Astrocyte of the spinal cord (primary cell): Measurements from ENCODE around the gene C4BPA.
A peak's percentile ranks its signal among the peaks of the same experiment; 100 is the strongest.

Experiments
- DNase-seq: peaks from one replicate; pipeline ENCODE4 v3.0.0; 2011; ENCODE audit warnings: low read depth, low spot score
- H3K4me3 ChIP-seq: 2 replicates; pipeline ENCODE4 v1.5.1; 2011; ENCODE audit warnings: low read depth, mild to moderate bottlenecking, low read length, moderate library complexity
- in situ Hi-C: cut with HindIII; loops from 2 replicates; pipeline ENCODE4 v1.10.0; 2017; ENCODE audit warnings: low sequenced_read_pairs
- TF ChIP-seq, protein P1 (sequence below): IDR thresholded peaks from 2 replicates; pipeline ENCODE4 v1.5.1; 2012; ENCODE audit warnings: low read depth, mild to moderate bottlenecking, low read length, inconsistent platforms

C4BPA gene

DNA sequence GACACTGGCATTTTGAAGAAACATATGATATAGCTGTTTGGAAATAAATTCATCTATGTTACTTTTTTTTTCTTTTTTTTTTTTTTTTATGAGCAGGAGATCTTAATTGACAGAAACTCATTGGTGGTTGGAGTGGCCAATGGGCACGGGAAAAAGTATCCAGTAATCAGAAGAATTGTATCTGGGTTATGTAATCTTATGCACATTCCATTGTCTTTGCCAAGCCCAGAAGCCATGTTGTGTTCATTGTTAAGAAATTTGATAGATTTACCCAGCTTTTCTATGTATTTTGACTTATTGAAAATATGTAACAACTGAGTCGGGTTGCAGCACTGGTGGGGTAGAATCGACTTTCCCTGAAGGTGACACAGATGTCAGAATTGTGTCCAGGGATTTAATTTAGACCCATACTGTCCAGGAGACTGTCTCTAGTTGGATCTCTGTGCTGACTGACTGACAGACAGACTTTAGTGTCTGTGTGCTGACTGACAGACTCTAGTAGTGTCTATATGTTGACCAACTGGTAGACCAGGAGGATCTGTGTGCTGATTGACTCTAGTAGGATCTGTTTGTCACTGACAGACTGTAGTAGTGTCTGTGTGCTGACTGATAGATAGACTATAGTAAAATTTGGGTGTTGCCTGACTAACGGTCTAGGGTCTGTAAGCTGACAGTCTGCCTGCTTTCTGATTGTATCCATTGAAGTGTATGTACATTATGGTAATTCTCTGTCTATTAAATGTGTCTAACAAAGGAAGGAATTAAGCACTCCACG, 27.7 kb upstream of the C4BPA start:
- in situ Hi-C loops, result no loop called here
- TF ChIP-seq, protein P1, sequence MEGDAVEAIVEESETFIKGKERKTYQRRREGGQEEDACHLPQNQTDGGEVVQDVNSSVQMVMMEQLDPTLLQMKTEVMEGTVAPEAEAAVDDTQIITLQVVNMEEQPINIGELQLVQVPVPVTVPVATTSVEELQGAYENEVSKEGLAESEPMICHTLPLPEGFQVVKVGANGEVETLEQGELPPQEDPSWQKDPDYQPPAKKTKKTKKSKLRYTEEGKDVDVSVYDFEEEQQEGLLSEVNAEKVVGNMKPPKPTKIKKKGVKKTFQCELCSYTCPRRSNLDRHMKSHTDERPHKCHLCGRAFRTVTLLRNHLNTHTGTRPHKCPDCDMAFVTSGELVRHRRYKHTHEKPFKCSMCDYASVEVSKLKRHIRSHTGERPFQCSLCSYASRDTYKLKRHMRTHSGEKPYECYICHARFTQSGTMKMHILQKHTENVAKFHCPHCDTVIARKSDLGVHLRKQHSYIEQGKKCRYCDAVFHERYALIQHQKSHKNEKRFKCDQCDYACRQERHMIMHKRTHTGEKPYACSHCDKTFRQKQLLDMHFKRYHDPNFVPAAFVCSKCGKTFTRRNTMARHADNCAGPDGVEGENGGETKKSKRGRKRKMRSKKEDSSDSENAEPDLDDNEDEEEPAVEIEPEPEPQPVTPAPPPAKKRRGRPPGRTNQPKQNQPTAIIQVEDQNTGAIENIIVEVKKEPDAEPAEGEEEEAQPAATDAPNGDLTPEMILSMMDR, result no peak
- DNase-seq, result no peak
- no peak overlapping the region for H3K4me3 ChIP-seq

DNA sequence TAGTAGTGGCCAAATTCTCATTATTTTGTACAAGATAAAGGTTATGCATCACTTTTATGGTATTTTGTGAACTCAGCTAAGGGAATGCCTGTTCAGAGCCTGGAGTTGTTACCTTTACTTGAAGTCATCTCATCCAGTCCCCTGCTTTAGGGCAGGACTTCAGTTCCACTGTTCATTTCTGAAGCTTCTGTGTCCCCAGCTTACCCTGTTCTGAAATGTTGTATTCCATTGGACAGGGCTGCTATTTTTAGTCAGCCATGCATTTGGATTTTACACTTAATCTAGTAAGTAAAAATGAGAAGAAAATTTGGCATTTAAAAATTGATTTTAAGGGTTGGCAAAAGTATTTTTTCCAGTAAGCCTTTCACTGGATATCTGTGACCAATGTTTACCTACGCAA, 27.0 kb upstream of the C4BPA start:
- no peak overlapping the region for H3K4me3 ChIP-seq
- no peak for DNase-seq
- in situ Hi-C loops, result no loop called here
- TF ChIP-seq, protein P1, result no peak

DNA sequence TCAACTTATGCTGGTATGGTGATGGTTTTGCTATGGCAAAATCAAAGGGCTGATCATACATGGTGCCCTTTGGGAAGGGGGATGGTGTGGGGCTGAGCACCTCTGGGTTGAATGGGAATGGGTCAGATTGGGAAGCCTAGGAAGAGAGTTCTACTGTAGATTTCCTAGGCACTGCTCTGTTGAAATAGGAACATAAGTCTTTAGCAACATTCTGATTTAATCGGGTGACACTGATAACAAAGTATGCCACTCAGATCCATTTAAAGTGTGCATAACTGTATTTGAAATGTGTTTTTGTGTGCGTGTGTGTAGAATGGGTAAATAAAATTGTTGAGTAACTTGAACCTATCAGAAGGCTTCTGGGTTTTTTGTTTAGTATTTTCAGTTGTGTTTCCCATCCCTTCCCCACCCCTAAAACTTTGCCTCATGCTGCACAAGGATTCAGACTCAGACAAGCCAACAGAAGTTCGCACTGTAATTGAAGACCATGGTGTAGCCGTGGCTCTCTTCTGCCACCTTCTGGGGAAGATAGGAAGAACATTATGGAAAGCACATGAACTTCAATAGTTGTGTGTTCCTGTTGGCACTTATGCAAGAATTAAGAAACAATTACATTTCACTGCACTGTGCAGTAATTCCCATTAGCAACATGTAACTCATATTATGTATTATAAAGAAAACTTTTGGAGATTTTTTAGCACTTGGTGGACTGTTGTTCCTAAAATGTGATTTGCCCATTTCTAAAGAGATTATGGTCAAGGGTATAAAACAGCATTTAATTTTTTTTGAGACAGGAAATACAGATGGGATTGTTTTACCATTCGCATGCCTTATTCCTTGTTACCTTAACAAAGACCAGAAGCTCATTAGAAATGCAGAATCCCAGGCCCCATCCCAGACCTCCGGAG, 26.3 kb upstream of the C4BPA start:
- peak; percentile 78 for DNase-seq
- in situ Hi-C loops, result no loop called here
- TF ChIP-seq, protein P1, result peak; percentile 89
- no peak overlapping the region for H3K4me3 ChIP-seq

DNA sequence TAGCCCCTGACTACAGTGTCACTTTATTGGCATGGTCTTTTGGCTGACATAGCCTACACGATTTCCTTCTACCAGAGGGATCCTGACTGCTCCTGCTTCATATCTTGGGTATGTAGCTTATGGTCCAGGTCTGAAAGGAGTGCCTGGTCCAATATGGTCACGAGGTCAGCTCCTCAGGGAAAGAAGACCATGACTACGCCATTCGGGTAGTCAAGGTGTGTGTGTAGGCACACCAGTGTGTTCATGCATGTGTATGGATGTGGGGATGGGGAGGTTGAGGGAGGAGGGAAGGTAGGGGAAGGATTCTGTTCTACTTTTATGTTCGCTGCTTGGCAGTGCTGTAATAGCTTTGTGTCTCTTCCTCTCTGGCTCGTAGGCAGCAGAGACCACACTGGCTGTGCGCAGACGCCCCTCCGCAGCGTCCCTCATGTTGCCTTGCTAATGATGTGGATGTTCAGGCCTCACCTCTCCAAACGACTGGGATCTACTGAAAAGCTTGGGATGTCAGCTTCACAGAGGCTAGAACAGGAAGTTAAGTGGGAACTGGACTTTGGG, 25.4 kb upstream of the C4BPA start:
- no peak for DNase-seq
- TF ChIP-seq, protein P1, result no peak
- in situ Hi-C loops, result no loop called here
- H3K4me3 ChIP-seq, result no peak overlapping the region

DNA sequence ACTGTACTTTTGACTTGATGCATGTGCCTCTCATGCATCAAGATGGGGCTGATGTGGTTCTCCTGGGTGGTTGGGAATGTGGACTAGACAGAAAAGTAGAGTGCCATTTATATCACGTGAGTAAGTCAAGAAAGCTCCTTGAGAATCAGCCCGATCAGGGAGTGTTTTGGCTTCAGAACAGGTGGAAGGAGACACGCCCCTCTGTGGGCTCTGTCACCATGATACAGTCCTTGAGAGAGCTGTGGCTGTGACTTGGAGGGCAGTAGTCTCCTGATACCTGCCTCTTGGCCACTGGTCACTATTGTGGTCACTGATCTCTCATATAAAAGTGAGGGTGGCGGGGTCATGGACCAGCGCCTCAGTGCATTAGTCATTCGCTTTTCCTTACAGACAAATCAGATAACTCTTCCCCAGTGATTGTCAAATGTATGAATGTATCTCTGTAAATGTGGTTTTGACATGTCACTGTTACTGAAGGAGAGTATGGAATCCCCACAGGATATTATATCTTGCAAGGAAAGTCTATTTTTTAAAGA, 24.3 kb upstream of the C4BPA start:
- TF ChIP-seq, protein P1, result no peak
- in situ Hi-C loops, result no loop called here
- H3K4me3 ChIP-seq, result no peak overlapping the region
- no peak for DNase-seq

DNA sequence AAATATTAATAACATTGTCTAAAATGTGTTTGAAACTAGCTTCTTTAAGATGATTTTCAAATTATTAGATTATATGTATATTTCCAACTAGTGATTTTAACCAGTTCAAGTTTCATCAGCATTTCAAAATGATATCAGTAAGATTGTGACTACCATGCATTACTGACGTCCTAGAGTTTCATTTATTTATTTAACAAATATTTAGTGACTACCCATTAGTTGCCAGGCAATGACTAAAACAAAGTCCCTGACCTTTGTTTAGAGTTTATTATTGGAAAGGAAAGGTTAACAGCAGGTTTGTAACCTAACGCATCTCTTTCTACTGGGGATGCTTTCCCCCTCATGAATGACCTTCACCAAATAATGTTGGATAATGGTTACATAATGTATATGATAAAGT, 22.9 kb upstream of the C4BPA start:
- in situ Hi-C loops, result no loop called here
- no peak overlapping the region for H3K4me3 ChIP-seq
- TF ChIP-seq, protein P1, result no peak
- DNase-seq, result no peak
